Large intestine (tissue), 3 donors: ENCODE results near the gene KRTAP10-10. TPM values are rescaled to one million over a fixed set of nuclear protein-coding genes. Genes with fewer than 3 reads are reported as not detected.

ENCODE experiments used
- DNase-seq, 2 donors: peaks; one replicate each; pipeline versions ENCODE4 v3.0.0 to v3.0.0-alpha.2; 2013
- H3K27ac ChIP-seq: one replicate; pipeline ENCODE4 v1.5.1; 2013; ENCODE audit warnings: low read length
- H3K27me3 ChIP-seq: 2 replicates; pipeline ENCODE4 v1.6.1; 2013; ENCODE audit warnings: low read length; ENCODE audit not compliant: control insufficient read depth, insufficient read depth
- H3K36me3 ChIP-seq: 2 replicates; pipeline ENCODE4 v1.6.1; 2013; ENCODE audit warnings: low read length; ENCODE audit not compliant: control insufficient read depth, insufficient read depth
- H3K4me1 ChIP-seq: one replicate; pipeline ENCODE4 v1.6.1; 2013; ENCODE audit warnings: low read length; ENCODE audit not compliant: control insufficient read depth, insufficient read depth
- H3K4me3 ChIP-seq: one replicate; pipeline ENCODE4 v1.5.1; 2013; ENCODE audit warnings: low read length
- H3K9me3 ChIP-seq: one replicate; pipeline ENCODE4 v1.6.1; 2013; ENCODE audit warnings: mild to moderate bottlenecking, low read depth, low read length, moderate library complexity; ENCODE audit not compliant: control insufficient read depth
- WGBS: methylation state at CpG from one replicate; pipeline ENCODE4 v1.1.5; 2013; ENCODE audit warnings: low lambda C conversion rate; ENCODE audit not compliant: insufficient coverage; 5-methylcytosine and 5-hydroxymethylcytosine counted together
- polyA plus RNA-seq: library from polyadenylated mRNA; unstranded; fragments of 120-200 nt; gene quantifications from one replicate; pipeline ENCODE4 v1.2.1, GENCODE V29; 2013

Gene KRTAP10-10
- polyA plus RNA-seq, 1 donor: not detected

DNA sequence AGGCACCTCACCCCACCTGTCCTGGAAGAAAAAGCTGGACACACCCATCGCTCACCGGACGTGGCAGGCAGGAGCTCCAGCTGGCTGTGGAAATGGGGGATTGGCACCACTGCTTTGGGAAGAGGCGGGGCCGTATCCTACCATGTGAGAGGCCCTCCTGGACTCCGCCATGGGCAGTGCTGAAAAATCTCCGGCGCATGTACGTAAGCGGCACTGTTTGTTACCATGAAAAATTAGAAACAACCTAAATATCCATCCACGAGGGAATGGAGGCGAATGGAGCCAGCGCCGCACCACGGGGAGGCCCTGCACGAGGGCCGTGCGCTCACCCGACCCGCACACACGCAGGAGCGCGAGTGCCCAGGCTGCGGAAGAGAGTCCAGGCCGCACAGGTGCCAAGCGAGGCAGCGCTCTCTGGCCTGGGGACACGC, 22.2 kb upstream of the KRTAP10-10 start:
- no peaks in the 10 kb centered on the region for H3K36me3 ChIP-seq
- no peaks in the 10 kb centered on the region for H3K27me3 ChIP-seq
- no peak overlapping the region for H3K27ac ChIP-seq
- WGBS: no CpG with 5 or more reads among the region's 28 CpGs
- no peak overlapping the region for H3K4me3 ChIP-seq
- no peak for DNase-seq
- H3K4me1 ChIP-seq: no peaks in the 10 kb centered on the region
- H3K9me3 ChIP-seq: peaks cover 8% of the 10 kb centered on the region

DNA sequence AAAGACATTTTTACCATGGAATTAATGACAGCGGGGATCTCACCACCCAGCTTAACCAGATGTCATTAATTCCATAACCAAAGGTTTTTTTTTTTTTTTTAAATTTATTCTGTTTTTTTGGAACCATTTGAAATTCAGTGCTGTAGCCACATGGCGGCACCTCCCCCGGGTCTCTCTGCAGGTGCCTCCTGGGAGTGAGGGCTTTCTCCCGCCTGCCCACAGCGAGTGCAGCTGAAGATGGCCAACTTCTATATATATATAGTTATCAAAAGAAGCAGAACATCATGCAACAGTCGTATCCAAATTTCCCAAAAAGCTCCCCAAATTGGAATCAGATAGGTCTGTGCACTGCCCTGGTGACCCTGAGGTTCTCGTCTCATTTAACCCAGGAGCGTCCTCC, 21.7 kb upstream of the KRTAP10-10 start:
- H3K4me1 ChIP-seq: no peaks in the 10 kb centered on the region
- no peaks in the 10 kb centered on the region for H3K36me3 ChIP-seq
- peaks cover 8% of the 10 kb centered on the region for H3K9me3 ChIP-seq
- no peak overlapping the region for H3K27ac ChIP-seq
- H3K27me3 ChIP-seq: no peaks in the 10 kb centered on the region
- no peak for DNase-seq
- WGBS: 80% methylated on average over 1 of the region's 8 CpGs
- H3K4me3 ChIP-seq: no peak overlapping the region

DNA sequence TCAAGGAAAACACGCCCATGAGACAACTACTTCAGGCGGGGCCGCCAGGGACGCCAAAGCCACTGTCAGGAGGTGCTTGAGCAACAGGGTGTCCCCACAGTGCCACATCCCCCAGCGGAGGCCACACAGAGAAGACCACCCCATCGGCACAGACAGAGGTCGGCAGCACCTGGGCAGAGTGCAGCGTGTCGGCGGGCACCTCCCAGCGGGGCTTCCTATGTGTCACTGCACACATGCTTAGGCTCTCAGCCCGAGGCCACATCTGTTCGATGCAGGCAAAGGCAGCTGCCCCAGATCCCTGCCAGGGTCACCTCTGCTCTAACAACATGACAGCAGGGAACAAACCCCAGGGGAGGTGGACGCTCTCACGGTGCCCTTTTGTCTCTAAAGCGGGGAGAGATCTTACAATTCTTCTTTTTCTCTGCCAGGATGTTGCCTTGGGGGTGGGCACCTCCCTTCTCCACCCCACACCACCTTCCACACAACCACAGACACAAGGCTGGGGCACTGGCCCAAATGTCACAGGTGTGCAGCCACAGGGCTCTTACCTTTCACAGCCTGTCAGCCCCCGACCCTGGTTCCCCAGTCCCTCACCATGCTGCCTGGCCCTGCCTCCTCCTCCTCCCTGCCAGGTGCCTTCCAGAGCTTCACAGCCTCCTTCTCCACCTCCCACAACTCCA, 21.1 kb upstream of the KRTAP10-10 start:
- H3K4me3 ChIP-seq: no peak overlapping the region
- WGBS: no CpG with 5 or more reads among the region's 17 CpGs
- no peak for DNase-seq
- no peaks in the 10 kb centered on the region for H3K36me3 ChIP-seq
- H3K9me3 ChIP-seq: peaks cover 8% of the 10 kb centered on the region
- H3K27me3 ChIP-seq: no peaks in the 10 kb centered on the region
- H3K4me1 ChIP-seq: no peaks in the 10 kb centered on the region
- no peak overlapping the region for H3K27ac ChIP-seq

DNA sequence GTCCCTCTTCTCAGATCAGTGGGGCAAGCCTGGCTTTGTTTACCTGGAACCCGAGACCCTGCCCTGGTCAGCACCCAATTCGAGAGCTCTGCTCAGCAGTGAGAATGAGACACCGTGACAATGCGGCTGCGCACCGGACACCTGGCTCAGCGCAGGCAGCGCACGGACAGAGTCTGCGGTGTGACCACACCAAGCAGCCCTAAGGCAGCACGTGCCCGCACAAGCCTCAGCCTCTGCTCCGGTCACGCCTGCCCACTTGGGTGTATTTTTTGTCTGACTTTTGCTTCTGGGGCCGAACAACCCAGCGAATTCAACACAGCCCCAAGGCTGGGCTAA, 20.6 kb upstream of the KRTAP10-10 start:
- Histone ChIP-seq H3K36me3 (no peaks in the 10 kb centered on the region), H3K9me3 (peaks cover 8% of the 10 kb centered on the region), H3K4me1 (no peaks in the 10 kb centered on the region), H3K27me3 (no peaks in the 10 kb centered on the region), H3K4me3 (no peak overlapping the region), H3K27ac (no peak overlapping the region)
- WGBS: no CpG with 5 or more reads among the region's 16 CpGs
- no peak for DNase-seq

DNA sequence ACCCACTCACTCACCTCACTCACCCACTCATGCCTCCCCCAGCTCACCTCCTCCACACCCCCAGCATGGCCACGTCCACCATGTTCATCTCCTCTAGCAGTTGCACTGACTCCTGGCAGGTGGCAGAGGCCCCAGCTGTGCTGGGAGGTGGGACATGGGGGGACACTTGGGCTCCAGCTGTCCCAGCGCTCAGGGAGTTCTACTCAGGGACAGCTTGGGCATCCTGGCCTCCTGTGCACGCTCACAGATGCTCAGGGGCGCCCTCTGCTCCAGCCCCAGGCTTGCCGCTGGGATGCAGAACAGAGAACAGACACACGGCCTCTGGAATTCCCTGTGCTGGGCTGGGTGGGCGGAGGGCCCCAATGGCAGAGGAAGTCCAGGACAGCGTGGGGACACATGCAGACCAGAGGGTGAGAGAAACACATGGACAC, 20.1 kb upstream of the KRTAP10-10 start:
- no CpG with 5 or more reads among the region's 8 CpGs for WGBS
- no peak overlapping the region for H3K27ac ChIP-seq
- H3K4me1 ChIP-seq: no peaks in the 10 kb centered on the region
- no peak overlapping the region for H3K4me3 ChIP-seq
- H3K36me3 ChIP-seq: no peaks in the 10 kb centered on the region
- peaks cover 5% of the 10 kb centered on the region for H3K9me3 ChIP-seq
- DNase-seq: no peak
- H3K27me3 ChIP-seq: no peaks in the 10 kb centered on the region

DNA sequence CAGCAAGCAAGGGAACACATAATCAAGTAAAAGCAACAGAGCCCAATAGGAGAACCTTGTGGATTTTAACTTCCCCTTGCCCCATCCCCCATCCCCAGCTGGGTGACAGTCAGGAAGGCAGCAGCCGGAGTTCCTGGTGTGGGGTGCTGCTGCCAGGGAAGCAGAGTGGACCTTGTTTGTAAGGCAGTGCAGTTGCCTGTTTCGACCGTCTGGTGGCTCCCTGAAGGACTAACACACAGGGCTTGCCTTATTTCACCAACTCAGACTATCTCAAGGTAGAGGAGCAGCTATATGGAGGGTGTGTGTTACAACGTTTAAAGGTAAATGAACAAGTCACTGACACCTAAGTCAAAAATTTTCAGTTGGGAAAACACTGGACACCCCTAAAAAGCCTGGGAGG, 18.7 kb upstream of the KRTAP10-10 start:
- no peak overlapping the region for H3K4me3 ChIP-seq
- H3K27ac ChIP-seq: no peak overlapping the region
- H3K4me1 ChIP-seq: no peaks in the 10 kb centered on the region
- no peaks in the 10 kb centered on the region for H3K27me3 ChIP-seq
- H3K36me3 ChIP-seq: no peaks in the 10 kb centered on the region
- peaks cover 3% of the 10 kb centered on the region for H3K9me3 ChIP-seq
- WGBS: no CpG with 5 or more reads among the region's 4 CpGs
- DNase-seq: no peak

DNA sequence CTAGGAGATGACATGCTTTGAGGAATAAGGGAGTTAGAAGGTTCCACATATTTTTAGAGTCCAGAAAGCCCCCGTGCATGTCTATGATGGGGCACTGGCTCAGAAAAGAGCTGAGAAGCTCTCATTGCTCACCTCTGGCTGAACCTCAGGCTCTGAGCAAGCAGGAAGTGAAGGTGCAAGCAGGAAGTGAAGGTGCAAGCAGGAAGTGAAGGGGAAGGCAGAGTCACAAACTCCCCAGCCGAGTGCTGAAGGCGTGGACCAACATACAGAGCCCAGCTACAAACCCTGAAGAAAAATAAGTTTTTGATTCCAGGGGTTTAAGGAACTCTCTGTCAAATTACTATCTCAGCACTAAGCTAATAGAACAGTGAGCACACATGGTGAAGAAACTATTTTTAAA, 18.2 kb upstream of the KRTAP10-10 start:
- WGBS: 100% methylated on average over 1 of the region's 3 CpGs

DNA sequence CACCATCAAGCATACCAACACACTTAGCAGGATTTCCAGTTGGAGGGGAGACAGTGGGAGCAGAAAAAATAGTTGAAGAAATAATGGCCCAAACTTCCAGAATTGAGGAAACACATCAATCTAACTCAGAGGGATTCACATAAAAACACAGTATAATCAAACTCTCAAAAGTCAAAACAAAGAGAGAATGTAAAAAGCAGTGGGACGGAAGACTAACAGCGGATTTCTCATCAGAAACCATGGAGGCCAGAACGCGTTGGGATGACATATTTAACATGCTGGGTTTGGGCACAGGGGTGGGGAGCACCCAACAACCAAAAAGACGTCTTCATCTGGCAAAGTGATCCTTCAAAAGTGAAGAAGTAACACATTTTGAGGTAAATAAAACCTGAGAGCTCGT, 17.3 kb upstream of the KRTAP10-10 start:
- H3K27ac ChIP-seq: no peak overlapping the region
- DNase-seq: no peak
- H3K9me3 ChIP-seq: peaks cover 3% of the 10 kb centered on the region
- H3K27me3 ChIP-seq: no peaks in the 10 kb centered on the region
- no peak overlapping the region for H3K4me3 ChIP-seq
- 66% methylated on average over 2 of the region's 6 CpGs for WGBS
- no peaks in the 10 kb centered on the region for H3K4me1 ChIP-seq
- no peaks in the 10 kb centered on the region for H3K36me3 ChIP-seq

More for the DNA sequence above, 18.2 kb upstream of the KRTAP10-10 start:
- no peaks in the 10 kb centered on the region for H3K4me1 ChIP-seq
- no peaks in the 10 kb centered on the region for H3K27me3 ChIP-seq
- H3K9me3 ChIP-seq: peaks cover 3% of the 10 kb centered on the region
- no peak overlapping the region for H3K4me3 ChIP-seq
- DNase-seq: no peak
- H3K36me3 ChIP-seq: no peaks in the 10 kb centered on the region
- H3K27ac ChIP-seq: no peak overlapping the region

DNA sequence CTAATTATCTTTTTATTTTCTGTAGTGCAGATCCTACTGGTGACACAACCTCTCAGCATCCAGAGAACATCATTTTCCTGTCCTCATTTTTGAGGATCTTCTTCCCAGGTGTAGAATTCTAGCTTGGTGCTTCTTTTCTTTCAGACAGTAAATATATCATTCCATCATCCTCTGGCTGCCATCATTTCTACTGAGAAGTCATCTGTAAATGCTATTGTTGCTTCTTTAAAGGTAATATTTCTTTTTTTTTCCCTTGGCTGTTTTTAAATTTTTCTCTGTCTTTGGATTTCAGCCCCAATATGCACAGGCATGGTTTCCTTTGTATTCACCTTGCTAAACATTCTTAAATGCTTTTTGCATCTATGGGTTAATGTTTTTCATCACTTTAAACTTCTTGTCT, 13.6 kb upstream of the KRTAP10-10 start:
- no peak overlapping the region for H3K27ac ChIP-seq
- H3K4me1 ChIP-seq: no peaks in the 10 kb centered on the region

DNA sequence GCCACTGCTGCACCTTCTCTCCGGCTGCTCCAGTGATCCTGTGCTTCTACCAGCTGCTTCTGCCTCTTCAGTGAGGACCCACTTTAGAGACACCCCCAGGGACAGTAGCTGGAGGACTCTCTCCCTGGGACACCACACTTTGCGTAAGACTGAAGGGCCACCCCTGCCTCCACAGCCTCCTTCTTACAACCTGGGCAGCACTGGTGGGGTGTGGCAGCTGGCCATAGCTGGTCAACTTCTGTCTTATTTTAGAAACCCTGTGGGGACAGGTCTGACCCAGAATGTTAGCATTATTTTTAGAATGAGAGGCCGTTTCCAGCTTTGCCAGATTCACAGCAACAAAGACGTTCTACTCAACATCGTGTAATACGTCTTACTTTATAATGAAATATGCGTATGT, 11.4 kb upstream of the KRTAP10-10 start:
- H3K27me3 ChIP-seq: peaks cover 4% of the 10 kb centered on the region
- H3K27ac ChIP-seq: no peak overlapping the region
- no peaks in the 10 kb centered on the region for H3K4me1 ChIP-seq
- WGBS: 97% methylated on average over 5 of the region's 7 CpGs
- H3K36me3 ChIP-seq: no peaks in the 10 kb centered on the region
- DNase-seq: no peak
- peaks cover 7% of the 10 kb centered on the region for H3K9me3 ChIP-seq
- H3K4me3 ChIP-seq: no peak overlapping the region

More for the DNA sequence above, 13.6 kb upstream of the KRTAP10-10 start:
- Histone ChIP-seq H3K27me3 (peaks cover 4% of the 10 kb centered on the region), H3K9me3 (peaks cover 3% of the 10 kb centered on the region), H3K36me3 (no peaks in the 10 kb centered on the region), H3K4me3 (no peak overlapping the region)
- no peak for DNase-seq

DNA sequence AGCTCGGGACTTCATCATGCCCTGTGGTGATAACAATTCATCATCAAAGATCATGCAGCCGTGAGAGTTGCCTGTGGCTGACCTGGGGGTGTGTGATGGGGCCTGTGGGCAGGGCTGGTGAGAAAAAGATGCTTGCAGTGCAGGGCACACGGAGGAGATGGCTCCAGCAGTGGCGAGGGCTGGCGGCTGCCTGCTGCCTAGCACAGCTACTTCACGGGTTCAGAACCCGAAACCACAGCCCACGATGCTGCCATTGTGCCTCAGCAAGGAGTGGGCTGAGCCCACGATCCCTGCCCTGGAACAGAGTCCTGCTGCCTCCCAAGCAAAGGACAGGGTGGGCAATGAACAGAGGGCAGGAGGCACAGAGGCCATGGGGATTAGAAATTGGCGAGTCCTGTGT, 10.9 kb upstream of the KRTAP10-10 start:
- H3K9me3 ChIP-seq: peaks cover 9% of the 10 kb centered on the region
- H3K4me1 ChIP-seq: no peaks in the 10 kb centered on the region
- H3K27ac ChIP-seq: no peak overlapping the region
- no peaks in the 10 kb centered on the region for H3K36me3 ChIP-seq
- peaks cover 4% of the 10 kb centered on the region for H3K27me3 ChIP-seq
- no CpG with 5 or more reads among the region's 10 CpGs for WGBS
- H3K4me3 ChIP-seq: no peak overlapping the region
- DNase-seq: no peak
